ENCODE results near the gene ZNF771. TPM values are rescaled to one million over a fixed set of nuclear protein-coding genes. Genes with fewer than 3 reads are reported as not detected.

Gene ZNF771
- total RNA-seq, 1 experiment from 2014 or later: 11.0 TPM

- Histone ChIP-seq H3K4me1 (ENCODE audit: control insufficient read depth in 1 of 2, insufficient read depth in 2 of 2, low read length in 2 of 2) (peaks cover 18 to 30% of the 10 kb centered on the region in 2 experiments), H2AFZ (ENCODE audit: low read depth, low read length, poor library complexity, severe bottlenecking) (no peak within 1 kb of the TSS), H3K36me3 (ENCODE audit: control insufficient read depth in 1 of 2, insufficient read depth in 2 of 2, low read length in 2 of 2) (peaks cover 6 to 8% of the 10 kb centered on the region in 2 experiments; a peak in 3 of 4 replicates), H3K4me3 (replicated peaks in 1 of 2; ENCODE audit: low read depth in 1 of 2, low read length in 2 of 2) (peak within 1 kb of the TSS; percentile 79 to 87), H3K9me2 (ENCODE audit: insufficient read depth) (no peaks in the 10 kb centered on the region), H4K20me1 (ENCODE audit: insufficient read depth) (no peaks in the 10 kb centered on the region), H3K9ac (ENCODE audit: low read length) (peak within 1 kb of the TSS; percentile 82), H3K4me2 (ENCODE audit: low read length) (peak within 1 kb of the TSS; percentile 92), H3K27ac (ENCODE audit: low read depth, low read length) (peak within 1 kb of the TSS; percentile 84), H3K27me3 (ENCODE audit: insufficient read depth, low read length) (no peaks in the 10 kb centered on the region), H3K9me3 (ENCODE audit: control insufficient read depth in 1 of 2, insufficient read depth in 1 of 2, low read depth in 1 of 2, low read length in 2 of 2) (no peaks in the 10 kb centered on the region), H3K79me2 (ENCODE audit: insufficient read depth, low read length) (peaks cover 42% of the 10 kb centered on the region)
- RAD21 ChIA-PET (ENCODE audit: low non-redundant PET in 1 of 2, low total read pairs in 2 of 2, uncharacterized antibody in 2 of 2, unreplicated experiment in 2 of 2): interaction anchor here in 1 of 2 experiments (1.1 kb wide), 1 partner anchor 39 kb away, joined by 3 read pairs; no protein-coding TSS in a partner anchor
- TF ChIP-seq CEBPB (IDR thresholded peaks at IDR 0.05; ENCODE audit: low read depth) (no peak), POLR2AphosphoS5 (IDR thresholded peaks at IDR 0.05; ENCODE audit: low read depth, low read length) (peak; percentile 64), ZFX (IDR thresholded peaks at IDR 0.05) (no peak), JUND (IDR thresholded peaks at IDR 0.05) (no peak), EGR1 (IDR thresholded peaks at IDR 0.05; ENCODE audit: low read depth) (no peak), EZH2phosphoT487 (IDR thresholded peaks at IDR 0.05; ENCODE audit: borderline replicate concordance) (no peak), CBX3 (IDR thresholded peaks at IDR 0.05; ENCODE audit: low read depth) (no peak)
- TF ChIP-seq, protein P1, sequence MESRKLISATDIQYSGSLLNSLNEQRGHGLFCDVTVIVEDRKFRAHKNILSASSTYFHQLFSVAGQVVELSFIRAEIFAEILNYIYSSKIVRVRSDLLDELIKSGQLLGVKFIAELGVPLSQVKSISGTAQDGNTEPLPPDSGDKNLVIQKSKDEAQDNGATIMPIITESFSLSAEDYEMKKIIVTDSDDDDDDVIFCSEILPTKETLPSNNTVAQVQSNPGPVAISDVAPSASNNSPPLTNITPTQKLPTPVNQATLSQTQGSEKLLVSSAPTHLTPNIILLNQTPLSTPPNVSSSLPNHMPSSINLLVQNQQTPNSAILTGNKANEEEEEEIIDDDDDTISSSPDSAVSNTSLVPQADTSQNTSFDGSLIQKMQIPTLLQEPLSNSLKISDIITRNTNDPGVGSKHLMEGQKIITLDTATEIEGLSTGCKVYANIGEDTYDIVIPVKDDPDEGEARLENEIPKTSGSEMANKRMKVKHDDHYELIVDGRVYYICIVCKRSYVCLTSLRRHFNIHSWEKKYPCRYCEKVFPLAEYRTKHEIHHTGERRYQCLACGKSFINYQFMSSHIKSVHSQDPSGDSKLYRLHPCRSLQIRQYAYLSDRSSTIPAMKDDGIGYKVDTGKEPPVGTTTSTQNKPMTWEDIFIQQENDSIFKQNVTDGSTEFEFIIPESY (IDR thresholded peaks at IDR 0.05; ENCODE audit: extremely low read depth, insufficient replicate concordance, low read length): no peak
- TF ChIP-seq, protein P2, sequence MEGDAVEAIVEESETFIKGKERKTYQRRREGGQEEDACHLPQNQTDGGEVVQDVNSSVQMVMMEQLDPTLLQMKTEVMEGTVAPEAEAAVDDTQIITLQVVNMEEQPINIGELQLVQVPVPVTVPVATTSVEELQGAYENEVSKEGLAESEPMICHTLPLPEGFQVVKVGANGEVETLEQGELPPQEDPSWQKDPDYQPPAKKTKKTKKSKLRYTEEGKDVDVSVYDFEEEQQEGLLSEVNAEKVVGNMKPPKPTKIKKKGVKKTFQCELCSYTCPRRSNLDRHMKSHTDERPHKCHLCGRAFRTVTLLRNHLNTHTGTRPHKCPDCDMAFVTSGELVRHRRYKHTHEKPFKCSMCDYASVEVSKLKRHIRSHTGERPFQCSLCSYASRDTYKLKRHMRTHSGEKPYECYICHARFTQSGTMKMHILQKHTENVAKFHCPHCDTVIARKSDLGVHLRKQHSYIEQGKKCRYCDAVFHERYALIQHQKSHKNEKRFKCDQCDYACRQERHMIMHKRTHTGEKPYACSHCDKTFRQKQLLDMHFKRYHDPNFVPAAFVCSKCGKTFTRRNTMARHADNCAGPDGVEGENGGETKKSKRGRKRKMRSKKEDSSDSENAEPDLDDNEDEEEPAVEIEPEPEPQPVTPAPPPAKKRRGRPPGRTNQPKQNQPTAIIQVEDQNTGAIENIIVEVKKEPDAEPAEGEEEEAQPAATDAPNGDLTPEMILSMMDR (IDR thresholded peaks at IDR 0.05 in 2 of 3, conservative IDR thresholded peaks at IDR 0.05 in 1 of 3; ENCODE audit: borderline replicate concordance in 1 of 3, insufficient read depth in 1 of 3, low read depth in 2 of 3, low read length in 2 of 3): peak in 1 of 3 experiments; percentile 30; a peak in 1 of 6 replicates
- POLR2A ChIA-PET: interaction anchor here (0.6 to 1.9 kb wide), 9 partner anchors 15 to 296 kb away, joined by 3 to 15 read pairs (median 5); partner anchors contain the start of genes CD2BP2, ZNF48 and ZNF771
- peak; percentile 88 for ATAC-seq
- no TSS peak for BruUV-seq (replicated peaks)
- DNase-seq (ENCODE audit: low read depth, low spot score): peak; percentile 100
- intact Hi-C loops (cut with micrococcal nuclease): loop anchor here (2.0 kb wide), 1 partner anchor 38 kb away; no protein-coding TSS in a partner anchor
- CTCF ChIA-PET: interaction anchor here (0.9 to 2.2 kb wide), 11 partner anchors 14 to 327 kb away, joined by 3 to 17 read pairs (median 4); partner anchors contain the start of genes CD2BP2, DCTPP1 and ZNF48
Measured at GRCh38 chr16:30370456-30371247, 36.8 kb upstream of the ZNF771 start, which contains the start of gene TBC1D10B. TBC1D10B (minus strand) TSS chr16:30370494; CDS start chr16:30370183, 311 bp downstream.
